Right lobe of liver (tissue), 4 donors: Measurements from ENCODE around the gene ITPR2.

ENCODE experiments used
- POLR2A ChIP-seq: fragments of 450-650 bp; IDR thresholded peaks from one replicate; pipeline ENCODE4 v1.6.1; 2017; ENCODE audit warnings: antibody characterized with exemption, mild to moderate bottlenecking
- TF ChIP-seq, protein P1 (sequence below), 4 donors: fragments of 200-600 bp in 3 of 4; fragments of 450-650 bp in 1 of 4; IDR thresholded peaks; one replicate each; pipeline versions ENCODE4 v1.5.1 to v1.8.0; 2016 to 2022; ENCODE audit warnings: antibody characterized with exemption in 4 of 4, mild to moderate bottlenecking in 2 of 4
- donor health status: DM: no; HTN: no; CAD: no.
- donor health status: DM: no; HTN: no; CAD: no.
- donor health status: DM: no; HTN: yes; CAD: no.

DNA sequence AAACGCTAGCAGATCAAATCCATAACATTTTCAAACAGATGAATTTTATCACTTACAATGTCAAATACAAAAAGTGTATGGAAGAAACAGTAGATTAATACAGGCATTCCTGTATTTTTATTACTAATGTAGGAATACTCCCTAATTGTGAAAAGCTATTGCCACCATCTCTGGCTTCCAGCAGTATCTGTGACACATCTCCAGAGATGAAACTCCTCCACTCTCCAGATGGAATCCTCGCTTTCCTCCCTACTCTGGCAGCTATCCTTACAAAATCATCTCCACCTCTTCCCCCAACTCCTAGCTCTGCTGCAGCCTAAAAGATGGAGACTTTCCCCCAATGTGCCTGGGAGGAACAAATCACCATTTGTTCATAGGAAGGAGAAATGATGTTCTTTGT lies 426.2 kb downstream of the ITPR2 start:
- TF ChIP-seq, protein P1, sequence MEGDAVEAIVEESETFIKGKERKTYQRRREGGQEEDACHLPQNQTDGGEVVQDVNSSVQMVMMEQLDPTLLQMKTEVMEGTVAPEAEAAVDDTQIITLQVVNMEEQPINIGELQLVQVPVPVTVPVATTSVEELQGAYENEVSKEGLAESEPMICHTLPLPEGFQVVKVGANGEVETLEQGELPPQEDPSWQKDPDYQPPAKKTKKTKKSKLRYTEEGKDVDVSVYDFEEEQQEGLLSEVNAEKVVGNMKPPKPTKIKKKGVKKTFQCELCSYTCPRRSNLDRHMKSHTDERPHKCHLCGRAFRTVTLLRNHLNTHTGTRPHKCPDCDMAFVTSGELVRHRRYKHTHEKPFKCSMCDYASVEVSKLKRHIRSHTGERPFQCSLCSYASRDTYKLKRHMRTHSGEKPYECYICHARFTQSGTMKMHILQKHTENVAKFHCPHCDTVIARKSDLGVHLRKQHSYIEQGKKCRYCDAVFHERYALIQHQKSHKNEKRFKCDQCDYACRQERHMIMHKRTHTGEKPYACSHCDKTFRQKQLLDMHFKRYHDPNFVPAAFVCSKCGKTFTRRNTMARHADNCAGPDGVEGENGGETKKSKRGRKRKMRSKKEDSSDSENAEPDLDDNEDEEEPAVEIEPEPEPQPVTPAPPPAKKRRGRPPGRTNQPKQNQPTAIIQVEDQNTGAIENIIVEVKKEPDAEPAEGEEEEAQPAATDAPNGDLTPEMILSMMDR (IDR thresholded peaks at IDR 0.05), result no peak
- TF ChIP-seq POLR2A, result no peak
